GM21737 (cell line): ENCODE results near the gene POLG2.
"Not testable (repeated sequence)": the region's sequence is repeated elsewhere in the genome, so short reads cannot be mapped to it uniquely, and the experiment has no call there.

ENCODE experiments used
- ATAC-seq: cut with Tn5 transposase; IDR thresholded peaks from one replicate; pipeline ENCODE4 v1.9.1; 2021; ENCODE audit warnings: mild to moderate bottlenecking, moderate library complexity; ENCODE audit not compliant: unreplicated experiment

The POLG2 gene

GRCh38 chr17:64506201-64506575 is 9.3 kb upstream of the POLG2 start, which contains the start of gene DDX5:
TSS of gene DDX5 (minus strand) at chr17:64506289. CDS start at chr17:64506119, 170 bp downstream.
- peak; percentile 59 for ATAC-seq

- ATAC-seq: no peak
These were observed 8.7 kb upstream of the POLG2 start for GRCh38 chr17:64505340-64506200.

GRCh38 chr17:64504769-64505339 is 8.0 kb upstream of the POLG2 start:
- no peak for ATAC-seq

GRCh38 chr17:64503821-64504768 is 7.2 kb upstream of the POLG2 start:
- no peak for ATAC-seq

GRCh38 chr17:64503341-64503740 is 6.5 kb upstream of the POLG2 start:
- no peak for ATAC-seq

- no peak for ATAC-seq
These were observed 6.0 kb upstream of the POLG2 start for GRCh38 chr17:64502809-64503208.

GRCh38 chr17:64502021-64502420 is 5.2 kb upstream of the POLG2 start:
- ATAC-seq: no peak

GRCh38 chr17:64500862-64501765 is 4.3 kb upstream of the POLG2 start:
- ATAC-seq: no peak

GRCh38 chr17:64500487-64500859 is 3.6 kb upstream of the POLG2 start:
- no peak for ATAC-seq

- no peak for ATAC-seq
These were observed 3.1 kb upstream of the POLG2 start for GRCh38 chr17:64499805-64500486.

- no peak for ATAC-seq
These were observed 1.7 kb upstream of the POLG2 start for GRCh38 chr17:64498308-64499203.

- no peak for ATAC-seq
These were observed 746 bp upstream of the POLG2 start for GRCh38 chr17:64497565-64498035.

- no peak for ATAC-seq
These were observed 487 bp downstream of the POLG2 start for GRCh38 chr17:64496348-64496785.

- ATAC-seq: not testable (repeated sequence)
These were observed 1.6 kb downstream of the POLG2 start for GRCh38 chr17:64495300-64495699.

GRCh38 chr17:64494121-64494520 is 2.7 kb downstream of the POLG2 start:
- no peak for ATAC-seq

- no peak for ATAC-seq
These were observed 4.3 kb downstream of the POLG2 start for GRCh38 chr17:64492481-64493109.

GRCh38 chr17:64491994-64492393 is 4.9 kb downstream of the POLG2 start:
- ATAC-seq: no peak
